Measurements from ENCODE around the gene MAST4. TPM values are rescaled to one million over a fixed set of nuclear protein-coding genes. Genes with fewer than 3 reads are reported as not detected.

Gene MAST4
- polyA plus RNA-seq, 1 donor, result 10.6 TPM

DNA sequence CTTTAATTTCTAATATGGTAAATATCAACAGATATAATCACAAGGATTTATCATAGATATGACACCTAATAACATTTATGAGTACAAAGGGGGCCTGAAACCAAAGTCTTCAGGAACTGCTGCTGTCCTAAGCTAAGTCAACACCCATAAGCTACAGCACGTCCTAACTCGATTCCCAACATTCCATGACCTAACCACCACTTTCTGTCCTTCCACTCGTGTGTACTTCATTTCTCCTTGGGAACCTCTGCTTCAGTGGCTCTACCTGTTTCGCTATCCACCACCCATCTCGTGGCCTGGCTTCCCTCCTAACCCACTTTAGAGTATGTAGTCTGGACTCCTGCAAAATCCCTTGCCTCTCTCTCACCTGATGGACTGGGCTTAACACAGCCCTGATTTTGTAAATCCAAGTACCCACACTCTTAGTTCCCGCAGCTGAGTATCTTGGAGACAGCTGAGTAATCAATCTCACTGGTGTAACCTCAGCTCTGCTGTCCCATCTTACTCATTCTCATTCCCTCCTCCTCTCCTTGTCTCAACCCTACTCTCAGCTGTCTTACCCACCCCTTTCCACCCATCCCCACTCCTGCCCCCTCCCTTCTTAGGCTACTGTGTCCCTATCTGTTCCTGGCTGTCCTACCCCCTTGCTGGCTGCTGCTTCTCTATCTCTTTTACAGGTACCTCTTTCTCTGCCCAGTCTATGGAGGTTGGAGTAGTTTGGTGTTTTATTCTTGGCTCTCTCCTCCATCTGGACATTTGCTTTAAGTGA is 101.8 kb downstream of the MAST4 start:
- no peak for DNase-seq (ENCODE audit: low read depth)

DNA sequence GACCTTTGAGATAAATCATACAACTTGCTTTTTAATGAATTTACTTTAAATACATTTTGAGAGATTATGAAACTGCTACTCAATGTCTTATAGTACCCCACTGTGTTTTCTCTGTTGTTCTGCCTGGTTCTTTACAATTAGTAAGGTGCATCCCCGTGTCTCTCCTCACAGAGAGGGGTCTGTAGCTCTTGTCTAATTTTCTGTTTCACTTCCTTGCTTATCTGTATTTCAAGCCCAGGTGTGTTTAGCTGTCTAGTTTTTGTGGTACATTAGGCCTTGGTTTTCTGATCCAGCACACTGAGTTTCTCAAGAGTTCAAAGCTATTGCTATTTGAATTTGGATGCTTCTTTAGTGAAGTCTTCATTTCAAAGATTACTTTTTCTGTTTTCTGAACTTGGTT is 105.1 kb downstream of the MAST4 start:
- no peak for DNase-seq (ENCODE audit: low read depth)

DNA sequence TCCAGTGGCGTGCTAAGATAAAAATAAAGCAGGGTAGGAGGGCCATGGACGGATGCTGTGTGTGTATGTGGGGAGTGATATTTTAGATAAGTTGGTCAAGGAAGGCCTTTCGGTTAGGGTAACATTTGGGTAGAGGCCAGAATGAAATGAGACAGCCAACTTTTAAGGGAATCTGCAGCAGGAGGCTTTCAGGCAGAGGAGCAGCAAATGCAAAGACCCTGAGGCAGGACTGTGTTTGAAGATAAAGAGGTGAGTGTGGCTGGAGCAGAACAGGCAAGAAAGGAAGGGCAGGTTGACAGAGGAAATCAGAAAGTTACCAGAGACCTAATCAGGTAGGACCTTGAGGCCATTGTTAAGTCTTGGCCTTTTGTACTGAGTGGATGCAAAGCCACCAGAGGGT is 106.2 kb downstream of the MAST4 start:
- no peak for DNase-seq (ENCODE audit: low read depth)

DNA sequence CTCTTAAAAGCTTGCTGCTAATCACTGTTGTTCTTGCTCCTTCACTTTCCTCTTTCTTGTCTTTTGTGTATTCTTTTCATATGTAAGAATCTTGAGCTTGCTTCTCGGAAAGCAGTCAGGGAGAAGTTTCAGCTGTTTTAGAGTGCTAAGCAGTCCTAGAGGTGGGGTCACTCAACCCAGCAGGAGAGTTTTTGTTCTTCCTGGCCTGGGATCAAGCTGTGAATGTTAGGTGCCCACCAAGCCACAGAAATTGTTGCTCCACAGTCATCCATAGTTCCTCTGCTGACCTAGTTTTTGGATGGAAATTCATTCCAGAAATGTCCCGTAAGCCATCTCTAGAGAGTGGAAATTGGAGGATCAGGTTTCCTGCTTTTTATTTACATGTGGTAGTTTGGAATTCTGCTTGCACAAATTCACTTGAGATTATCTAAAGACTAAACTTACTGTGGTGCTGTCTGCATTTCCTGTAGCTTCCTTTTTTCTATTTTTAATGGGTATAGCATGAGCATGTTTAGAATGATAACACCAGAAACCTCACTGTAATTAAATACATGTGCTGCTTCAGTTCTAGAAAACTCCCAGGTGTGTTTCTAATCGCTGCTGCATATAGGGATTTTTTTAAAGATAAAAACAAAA is 108.7 kb downstream of the MAST4 start:
- DNase-seq (ENCODE audit: low read depth), result peak; percentile 20

DNA sequence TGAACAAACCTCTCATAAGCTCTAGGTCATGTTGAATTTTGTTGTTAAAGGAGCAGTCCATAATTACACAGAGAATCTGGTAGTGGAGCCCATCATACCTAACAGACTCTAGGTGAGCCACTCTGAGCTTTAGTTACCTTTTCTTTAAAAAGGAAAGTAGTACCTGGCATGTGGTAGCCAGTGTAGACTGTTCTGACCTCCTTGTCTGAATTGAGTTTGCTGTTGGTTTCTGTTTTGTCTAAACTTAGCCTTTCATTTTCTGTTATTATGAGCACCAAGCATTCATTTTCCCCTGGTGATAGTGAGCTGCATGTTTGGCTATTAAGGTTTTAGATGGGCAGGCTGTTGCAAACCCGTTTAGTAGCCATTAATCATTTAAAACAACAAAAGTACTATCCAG is 112.2 kb downstream of the MAST4 start:
- DNase-seq (ENCODE audit: low read depth), result no peak

DNA sequence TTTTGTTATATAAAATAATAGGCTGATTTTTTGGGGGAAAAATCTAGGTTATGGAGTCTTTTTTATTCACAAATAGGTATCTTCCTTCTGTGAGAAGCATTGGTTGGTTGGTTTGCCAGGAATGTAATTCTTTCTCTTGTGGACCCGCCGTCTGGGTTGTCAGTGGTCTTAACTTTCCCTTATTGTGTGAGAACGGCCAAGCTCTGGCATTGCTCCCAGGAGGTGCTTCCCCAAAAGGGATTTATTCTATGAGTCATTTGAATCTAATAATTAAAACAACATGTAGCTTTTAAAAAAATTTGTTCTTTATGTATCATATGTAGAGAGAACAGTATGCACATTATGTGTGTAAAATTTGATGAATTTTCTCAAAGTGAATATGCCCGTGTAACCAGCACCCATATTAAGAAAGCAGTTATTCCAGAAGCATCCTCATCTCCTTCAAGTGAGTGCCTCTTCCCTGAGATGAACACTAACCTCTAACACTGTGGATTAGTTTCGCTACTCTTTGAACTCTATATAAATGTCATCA is 114.4 kb downstream of the MAST4 start:
- DNase-seq (ENCODE audit: low read depth), result no peak

DNA sequence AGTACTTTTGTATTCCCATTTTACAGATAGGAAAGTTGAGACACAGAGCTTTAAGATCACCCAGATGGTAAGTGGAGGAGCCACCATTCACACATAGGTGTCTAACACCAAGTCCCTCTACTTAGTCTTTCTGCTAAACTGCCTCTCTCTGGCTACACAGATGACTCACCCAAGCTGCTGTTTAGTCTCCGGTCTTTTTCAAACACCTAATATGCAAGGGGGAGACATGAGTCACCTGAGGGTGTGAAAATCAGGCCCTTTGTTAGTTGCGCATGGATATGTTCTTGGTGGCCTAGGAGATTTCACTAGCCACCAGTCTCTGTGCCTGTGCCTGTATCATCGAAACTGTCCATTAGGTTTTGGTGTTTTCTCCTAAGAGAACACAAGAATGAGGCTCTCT is 117.8 kb downstream of the MAST4 start:
- DNase-seq (ENCODE audit: low read depth), result no peak

DNA sequence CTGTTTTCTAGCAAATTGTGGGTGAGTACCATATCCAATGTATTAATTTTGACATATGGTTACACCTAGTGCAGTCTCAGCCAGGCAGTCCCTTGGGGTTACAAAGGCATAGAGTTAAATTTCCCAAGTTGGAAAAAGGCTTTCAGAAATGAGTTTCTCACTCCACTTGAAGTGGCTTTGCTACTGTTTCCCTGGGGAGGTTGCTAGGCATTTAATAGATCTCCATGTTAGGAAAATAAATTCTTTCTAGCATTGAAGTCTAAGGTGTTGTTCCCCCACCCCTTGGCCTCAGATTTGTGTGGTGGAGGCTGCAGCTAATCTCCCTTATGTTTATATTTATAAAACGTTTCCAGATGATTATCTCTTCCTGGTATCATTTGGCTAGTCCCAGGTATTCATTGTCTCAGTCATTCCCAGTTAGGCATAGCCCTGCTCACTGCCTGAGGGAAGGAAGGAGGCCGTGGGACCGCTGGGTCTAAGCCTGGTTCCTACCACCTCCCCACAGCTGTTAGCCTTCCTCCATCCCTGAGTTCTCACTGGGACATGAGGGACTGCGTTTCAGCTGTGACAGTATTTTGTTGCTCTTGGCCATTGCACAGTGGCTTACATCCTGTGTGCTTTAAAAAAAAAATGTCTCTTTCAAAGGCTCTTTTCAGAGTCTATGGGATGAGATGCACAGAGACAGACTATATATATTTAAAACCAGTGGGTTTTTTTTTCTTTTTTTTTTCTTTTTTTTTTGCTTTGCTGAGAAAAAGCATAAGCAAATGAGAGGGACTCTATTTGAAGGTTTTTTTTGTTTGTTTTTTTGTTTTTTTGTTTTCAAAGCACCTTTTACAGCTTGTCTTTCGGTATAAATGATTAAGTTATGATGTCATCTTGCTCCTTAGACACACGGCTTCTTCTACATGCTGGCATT is 121.5 kb downstream of the MAST4 start:
- DNase-seq (ENCODE audit: low read depth), result no peak

DNA sequence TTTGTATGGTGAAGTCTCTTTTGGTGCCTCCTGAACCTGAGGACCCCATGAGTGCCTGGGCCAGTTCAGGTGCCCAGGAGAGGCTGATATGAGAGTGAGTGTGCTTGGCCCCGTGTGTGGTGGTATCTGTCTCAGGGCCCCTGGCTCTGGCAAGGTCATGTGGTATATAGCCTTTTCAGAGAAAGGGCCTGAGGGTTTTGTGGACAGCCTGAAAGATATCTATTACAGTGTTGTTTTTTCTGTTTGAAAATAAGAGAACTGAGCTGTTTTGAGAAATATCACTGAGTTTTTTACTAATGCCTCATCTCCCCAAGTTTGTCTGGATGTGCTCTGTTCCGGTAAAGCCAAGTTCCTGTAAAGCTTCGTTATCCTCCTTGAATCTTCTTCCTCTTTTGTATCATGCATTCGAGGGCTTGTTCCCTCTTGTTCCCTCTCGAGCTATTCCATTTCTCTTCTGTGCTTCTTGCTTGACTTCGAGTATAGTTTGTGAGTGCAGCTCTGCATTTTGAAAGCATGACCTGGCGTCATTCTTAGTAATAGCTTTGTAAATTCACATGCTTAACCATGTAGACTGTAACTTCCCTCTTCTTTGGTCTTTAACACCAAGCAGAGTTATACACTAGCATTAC is 122.3 kb downstream of the MAST4 start:
- DNase-seq (ENCODE audit: low read depth), result no peak

DNA sequence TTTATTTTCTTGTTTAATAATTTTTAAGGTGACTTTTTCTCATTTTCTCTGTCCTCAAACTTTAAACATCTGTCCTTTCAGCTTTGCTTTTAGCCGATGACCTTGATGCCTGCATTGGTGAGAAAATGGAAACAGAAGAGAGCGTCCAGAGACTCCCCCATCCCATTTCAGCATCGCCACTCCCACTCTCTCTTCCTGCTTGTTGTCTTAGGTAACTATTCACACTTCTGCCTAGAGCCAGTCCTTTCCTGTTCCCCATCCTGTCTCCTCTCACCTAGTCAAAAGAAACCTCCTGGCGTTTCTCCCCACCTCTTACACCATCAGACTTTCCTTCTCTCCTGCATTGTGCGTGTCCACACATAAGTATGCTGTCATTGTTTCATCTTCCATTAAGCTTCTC is 124.6 kb downstream of the MAST4 start:
- no peak for DNase-seq (ENCODE audit: low read depth)

DNA sequence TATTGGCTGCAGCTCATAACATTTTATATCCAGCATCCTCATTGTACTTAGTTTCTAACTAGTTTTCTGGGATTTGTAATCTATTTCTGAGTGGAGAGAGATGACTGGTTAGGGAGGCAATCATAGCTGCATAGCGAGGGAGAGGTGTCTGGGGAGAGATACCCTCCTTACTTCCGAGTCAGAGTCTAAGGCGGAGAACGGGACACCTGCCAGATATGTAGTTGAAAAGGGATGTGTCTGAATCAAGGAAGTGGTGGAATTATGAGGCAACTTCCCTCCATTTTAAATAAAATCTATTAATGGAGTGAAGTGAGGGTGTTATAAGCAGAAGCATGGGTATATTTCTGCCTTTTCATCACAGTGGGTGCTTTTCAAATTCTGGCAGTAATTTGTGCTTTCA is 126.5 kb downstream of the MAST4 start:
- DNase-seq (ENCODE audit: low read depth), result no peak

DNA sequence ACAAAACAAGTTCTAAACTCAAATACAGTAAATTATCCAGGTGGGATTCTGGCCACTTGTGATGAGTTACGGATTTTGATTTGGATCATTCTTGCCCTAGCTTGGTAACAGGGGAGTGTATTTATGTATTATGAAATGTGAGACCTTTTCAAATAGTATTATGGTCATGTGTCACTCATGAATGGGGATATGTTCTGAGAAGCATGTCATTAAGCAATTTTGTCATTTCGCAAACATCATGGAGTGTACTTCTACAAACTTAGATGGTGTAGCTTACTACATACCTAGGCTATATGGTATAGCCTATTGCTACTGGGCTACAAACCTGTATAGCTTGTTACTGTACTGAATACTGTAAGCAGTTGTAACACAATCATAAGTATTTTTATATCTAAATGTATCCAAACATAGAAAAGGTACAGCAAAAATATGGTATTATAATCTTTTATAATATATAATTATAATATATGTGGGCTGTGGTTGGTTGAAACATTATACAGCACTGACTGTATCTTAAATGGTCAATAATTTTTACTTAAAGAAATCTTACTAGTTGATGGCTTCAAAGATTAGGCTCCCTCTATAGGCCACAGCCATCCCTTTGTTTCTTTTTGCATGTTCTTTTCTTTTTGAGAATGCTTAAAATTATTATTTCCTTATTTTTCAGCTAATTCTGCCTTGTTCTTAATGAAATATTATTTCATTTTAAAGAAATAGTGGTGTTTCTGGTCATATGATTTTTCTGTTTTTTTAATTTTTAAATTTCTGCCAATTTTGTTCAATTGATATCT is 128.4 kb downstream of the MAST4 start:
- no peak for DNase-seq (ENCODE audit: low read depth)

DNA sequence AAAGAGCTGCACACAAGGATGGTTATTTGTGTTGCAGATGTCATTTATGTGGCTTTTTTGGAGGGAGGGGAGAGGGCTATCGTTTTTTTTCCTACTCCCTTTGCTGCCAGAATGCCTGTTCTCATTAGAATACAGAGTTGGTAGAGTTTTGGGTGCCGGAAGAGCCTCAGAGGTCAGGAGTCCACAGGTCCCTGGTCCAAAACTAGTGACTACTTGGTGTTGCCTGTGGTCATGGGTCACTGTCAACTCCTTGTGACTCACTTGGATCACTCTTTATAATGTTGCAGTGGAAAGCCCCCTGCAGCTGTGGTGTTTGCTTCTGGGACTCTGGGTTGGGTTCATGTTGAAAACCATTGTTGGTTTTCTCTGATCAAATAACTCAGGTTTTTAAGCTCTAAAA is 131.4 kb downstream of the MAST4 start:
- no peak for DNase-seq (ENCODE audit: low read depth)

DNA sequence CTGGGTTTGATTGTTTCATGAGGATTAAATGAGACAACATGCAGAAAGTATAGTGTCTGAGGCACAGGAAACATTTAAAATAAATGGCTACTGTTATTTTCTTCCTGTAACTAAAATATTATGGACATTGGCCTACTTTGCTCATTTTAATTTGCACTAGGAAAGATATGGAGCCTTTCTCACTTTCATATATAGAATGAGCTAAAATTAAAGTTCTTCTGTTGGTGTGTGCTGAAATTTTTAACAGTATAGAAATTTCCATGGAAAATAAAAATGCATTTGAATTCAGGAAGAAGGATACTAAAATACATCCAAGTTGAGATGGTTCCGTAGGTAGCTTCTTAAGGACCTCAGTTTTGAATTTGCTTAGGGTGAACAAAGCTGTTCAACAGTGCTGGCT is 131.9 kb downstream of the MAST4 start:
- no peak for DNase-seq (ENCODE audit: low read depth)

DNA sequence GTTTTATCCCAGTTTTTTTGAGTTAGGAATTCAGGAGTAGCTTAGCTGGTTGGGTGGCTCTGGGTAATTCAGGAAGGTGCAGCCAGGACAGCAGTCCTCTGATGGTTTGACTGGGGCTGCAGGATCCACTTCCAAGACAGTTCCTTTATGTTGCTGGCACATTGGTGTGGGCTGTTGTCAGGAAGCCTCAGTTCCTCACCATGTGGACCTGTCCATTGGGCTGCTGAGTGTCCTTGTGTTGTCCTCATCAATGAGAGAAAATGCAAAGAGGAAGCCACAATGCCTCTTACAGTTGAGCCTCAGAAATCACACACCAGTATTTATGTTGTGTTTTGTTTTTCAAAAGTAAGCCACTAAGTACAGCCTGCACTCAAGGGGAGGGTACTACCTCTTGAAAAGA is 140.9 kb downstream of the MAST4 start:
- no peak for DNase-seq (ENCODE audit: low read depth)

DNA sequence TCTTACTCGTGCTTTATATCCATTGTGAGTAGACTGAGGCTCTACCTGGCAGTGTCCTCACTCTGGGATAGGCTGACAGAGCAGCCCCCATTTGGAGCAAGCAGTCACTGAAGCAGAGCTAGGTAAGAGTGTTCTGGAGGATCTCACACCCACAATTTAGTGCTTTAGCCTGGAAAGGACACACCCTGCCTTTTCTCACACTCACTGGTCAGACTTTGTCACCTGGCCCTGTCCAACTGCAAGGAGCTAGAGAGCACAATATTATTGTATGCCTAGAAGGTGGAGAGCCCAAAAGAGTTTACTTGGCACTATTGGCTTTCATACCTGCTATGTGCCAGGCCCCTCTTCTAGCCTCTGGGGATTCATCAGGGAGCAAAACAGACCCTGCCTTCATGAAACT is 141.9 kb downstream of the MAST4 start:
- DNase-seq (ENCODE audit: low read depth), result no peak

DNA sequence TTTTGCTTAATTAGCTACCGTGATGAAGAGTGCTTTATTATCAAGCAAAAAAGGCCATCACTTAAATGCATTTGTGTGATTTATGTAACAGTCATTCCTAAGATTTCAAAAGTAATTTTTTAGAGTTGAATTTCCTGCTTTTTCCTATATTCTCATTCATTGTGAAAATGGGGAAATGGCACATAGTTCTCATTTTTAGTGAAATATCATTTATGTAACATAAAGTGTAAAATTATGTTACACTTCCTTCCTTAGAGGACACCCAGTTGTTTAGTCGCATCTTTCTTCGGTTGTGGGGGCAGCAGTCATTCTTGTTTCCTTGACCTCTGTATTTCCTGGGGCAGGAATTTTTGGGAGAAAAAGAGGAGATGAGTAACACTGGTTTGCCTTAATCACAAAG is 142.8 kb downstream of the MAST4 start:
- DNase-seq (ENCODE audit: low read depth), result no peak

DNA sequence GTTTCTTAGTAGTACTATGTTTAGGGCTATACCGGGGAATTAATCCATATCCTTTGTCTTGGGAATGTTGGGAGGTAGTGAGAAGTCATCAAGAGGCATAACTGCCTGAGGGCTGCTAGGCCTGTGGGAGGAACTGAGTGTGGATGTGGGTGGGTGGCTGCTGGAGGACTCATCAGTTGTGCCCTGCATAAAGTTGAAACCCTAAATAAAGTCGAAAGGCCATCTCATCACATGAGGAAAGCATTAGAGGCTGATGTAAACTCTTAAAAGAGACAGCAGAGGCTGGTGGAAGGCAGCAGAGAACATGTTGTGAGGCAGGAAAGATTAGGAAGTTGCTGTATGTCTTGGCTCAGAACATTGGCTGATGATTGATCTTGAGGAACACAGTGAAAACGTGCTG is 143.8 kb downstream of the MAST4 start:
- no peak for DNase-seq (ENCODE audit: low read depth)

DNA sequence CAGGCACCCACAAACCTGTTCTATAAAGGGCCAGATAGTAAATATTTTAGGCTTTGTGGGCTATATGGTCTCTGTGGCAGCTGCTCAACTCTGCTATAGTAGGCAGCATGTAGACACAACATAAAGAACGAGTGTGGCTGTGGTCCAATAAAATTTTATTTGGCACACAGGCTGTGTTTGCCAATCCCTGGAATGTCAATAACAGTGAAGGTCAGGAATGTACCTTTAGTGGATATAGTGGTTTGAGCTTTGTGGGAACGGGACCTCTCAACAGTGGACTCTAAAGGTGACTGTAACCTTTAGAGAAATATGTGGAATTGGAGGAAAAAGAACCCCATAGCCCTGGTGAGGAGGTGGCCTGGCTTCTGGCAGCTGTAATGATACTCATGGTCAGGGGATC is 145.2 kb downstream of the MAST4 start:
- no peak for DNase-seq (ENCODE audit: low read depth)

DNA sequence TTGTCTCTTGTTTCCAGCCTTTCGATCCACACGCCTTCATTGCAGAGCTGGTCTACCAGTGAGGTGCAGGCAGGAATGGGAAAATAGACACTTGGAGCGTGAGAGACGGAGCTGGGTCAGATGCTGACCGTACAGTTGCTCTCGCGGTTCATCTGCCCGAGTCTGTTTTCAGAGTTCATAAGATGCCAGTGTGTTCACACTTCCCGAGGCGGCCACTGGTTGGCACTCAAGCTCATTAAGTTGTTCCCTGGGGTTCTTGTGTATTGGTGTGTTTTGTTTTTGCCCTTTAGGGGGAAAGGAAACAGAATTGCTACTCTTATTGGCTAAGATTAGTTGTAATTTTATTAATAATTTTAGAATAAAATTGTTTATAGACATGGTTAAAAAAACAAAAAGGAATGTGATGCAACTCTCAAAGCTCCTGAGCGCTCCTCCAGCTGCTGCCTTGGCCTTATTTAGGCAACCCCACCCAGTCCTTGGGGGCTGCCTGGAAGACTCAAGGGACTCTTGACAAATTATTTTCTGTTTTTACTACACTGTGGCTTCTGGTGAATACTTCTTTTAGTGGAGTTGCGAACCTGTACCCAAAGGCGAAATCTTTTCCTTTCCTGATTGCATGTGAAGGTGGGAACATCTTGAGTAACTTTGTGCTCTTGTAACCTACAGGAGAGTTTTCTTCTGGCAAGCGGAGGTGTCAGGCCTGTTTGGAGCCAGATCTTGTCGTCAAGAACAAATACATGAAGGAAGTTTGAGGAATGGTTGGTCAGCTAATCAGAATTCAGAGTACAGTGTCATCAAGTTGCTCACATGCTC is 146.1 kb downstream of the MAST4 start:
- no peak for DNase-seq (ENCODE audit: low read depth)
